GM12878 (cell line): ENCODE results near the gene CETN1. TPM values are rescaled to one million over a fixed set of nuclear protein-coding genes. Genes with fewer than 3 reads are reported as not detected.

Experiments
- BCL3 ChIP-seq: IDR thresholded peaks from 2 replicates; pipeline ENCODE4 v1.6.1; 2011; ENCODE audit warnings: borderline replicate concordance, low read depth, mild to moderate bottlenecking, moderate library complexity, low read length; ENCODE audit not compliant: insufficient read depth, poor library complexity, severe bottlenecking
- E4F1 ChIP-seq: fragments of 450-650 bp; IDR thresholded peaks from 2 replicates; pipeline ENCODE4 v1.6.1; 2018; ENCODE audit warnings: borderline replicate concordance, mild to moderate bottlenecking; ENCODE audit not compliant: partially characterized antibody
- EZH2 ChIP-seq: IDR thresholded peaks from 2 replicates; pipeline ENCODE4 v1.6.1; 2012; ENCODE audit warnings: low read depth, mild to moderate bottlenecking, control low read depth, inconsistent platforms, low read length, borderline replicate concordance; ENCODE audit not compliant: control insufficient read depth
- FOS ChIP-seq: IDR thresholded peaks from 3 replicates; pipeline ENCODE4 v1.6.1; 2011; ENCODE audit warnings: borderline replicate concordance; ENCODE audit not compliant: insufficient read length; ENCODE audit errors: extremely low read depth
- MEF2A ChIP-seq: IDR thresholded peaks from 2 replicates; pipeline ENCODE4 v1.6.1; 2011; ENCODE audit warnings: low read depth, mild to moderate bottlenecking, low read length, moderate library complexity; ENCODE audit not compliant: insufficient read depth
- MEF2B ChIP-seq: fragments of 450-650 bp; IDR thresholded peaks from 2 replicates; pipeline ENCODE4 v1.6.1; 2018; ENCODE audit warnings: mild to moderate bottlenecking, moderate library complexity; ENCODE audit not compliant: partially characterized antibody, poor library complexity, severe bottlenecking
- MXI1 ChIP-seq: fragments of 150-350 bp; IDR thresholded peaks from 2 replicates; pipeline ENCODE4 v1.6.1; 2011; ENCODE audit warnings: low read depth, mild to moderate bottlenecking, inconsistent platforms, low read length, improper control_type of control experiment
- PML ChIP-seq: IDR thresholded peaks from 2 replicates; pipeline ENCODE4 v1.6.1; 2012; ENCODE audit warnings: low read length, inconsistent platforms
- RCOR1 ChIP-seq: conservative IDR thresholded peaks from 2 replicates; pipeline ENCODE4 v1.6.1; 2012; ENCODE audit warnings: low read depth, low read length, improper control_type of control experiment
- RELB ChIP-seq: fragments of 450-650 bp; IDR thresholded peaks from 2 replicates; pipeline ENCODE4 v1.6.1; 2017; ENCODE audit warnings: low read depth, mild to moderate bottlenecking, moderate library complexity
- SIN3A ChIP-seq: IDR thresholded peaks from 2 replicates; pipeline ENCODE4 v1.6.1; 2012; ENCODE audit warnings: low read depth, low read length, improper control_type of control experiment
- USF1 ChIP-seq: IDR thresholded peaks from 2 replicates; pipeline ENCODE4 v1.6.1; 2011; ENCODE audit warnings: borderline replicate concordance, low read depth, mild to moderate bottlenecking, moderate library complexity, mixed read lengths, low read length; ENCODE audit not compliant: insufficient read depth; ENCODE audit errors: extremely low read length
- polyA plus RNA-seq, 11 experiments: library from polyadenylated mRNA; depleted of rRNA in 4 of 11; unstranded in 6 of 11; stranded (reverse) in 5 of 11; fragments of >200 nt; fragmentation: Nextera tagmentation in 4 of 11; fragmentation: Illumina TruSeq in 1 of 11; extraction: Ambion mirVana in 4 of 11; extraction: Trizol in 1 of 11; gene quantifications; 1 replicate in 1 of 11; 2 replicates in 10 of 11; pipeline versions ENCODE4 v1.2.1 to v1.2.3, GENCODE V29; 2011 to 2016; ENCODE audit warnings: inconsistent platforms in 2 of 11, missing spikeins in 2 of 11, low read depth in 1 of 11
- total RNA-seq, 4 experiments: library from RNA; depleted of rRNA in 3 of 4; stranded (reverse); fragments of >200 nt in 3 of 4; fragmentation: Illumina TruSeq in 1 of 4; extraction: Trizol in 1 of 4; gene quantifications; 2 replicates each; pipeline versions ENCODE4 v1.2.1 to v1.2.3, GENCODE V29; 2013 to 2021

CETN1 gene
- total and polyA plus RNA-seq, 10 of the 15 experiments (the other 5 are each of a cell fraction or from before 2014, with no cell fraction given): not detected

- TF ChIP-seq MEF2B (no peak), MXI1 (no peak), E4F1 (no peak), USF1 (no peak), MEF2A (no peak), FOS (no peak), SIN3A (no peak), BCL3 (no peak), RCOR1 (no peak), RELB (no peak), EZH2 (no peak), PML (no peak)
These were observed 18.0 kb downstream of the CETN1 start (continued) for GRCh38 chr18:598124-598589.
